Femur (tissue), 1 donor: ENCODE measurements around the gene RBBP5.
"Not testable (repeated sequence)": the region's sequence is repeated elsewhere in the genome, so short reads cannot be mapped to it uniquely, and the experiment has no call there.

Source experiments
- DNase-seq: peaks from one replicate; pipeline ENCODE4 v3.0.0-alpha.2; 2017

Gene RBBP5

GRCh38 chr1:205121660-205122488 is at the start of gene RBBP5:
Gene RBBP5, minus strand, starts transcription at chr1:205121978. Its CDS starts 105 bp downstream, at chr1:205121873.
- DNase-seq, result peak; percentile 97

- DNase-seq, result no peak
Measured at GRCh38 chr1:205171369-205171768, 49.6 kb upstream of the RBBP5 start.

- no peak for DNase-seq
Measured at GRCh38 chr1:205170532-205171269, 48.9 kb upstream of the RBBP5 start.

GRCh38 chr1:205169248-205169647 is 47.5 kb upstream of the RBBP5 start:
- no peak for DNase-seq

GRCh38 chr1:205168291-205168690 is 46.5 kb upstream of the RBBP5 start:
- DNase-seq, result no peak

- no peak for DNase-seq
Measured at GRCh38 chr1:205162301-205162700, 40.5 kb upstream of the RBBP5 start.

GRCh38 chr1:205161076-205161475 is 39.3 kb upstream of the RBBP5 start:
- DNase-seq, result no peak

GRCh38 chr1:205158048-205158616 is 36.4 kb upstream of the RBBP5 start:
- no peak for DNase-seq

- not testable (repeated sequence) for DNase-seq
Measured at GRCh38 chr1:205155665-205156377, 34.0 kb upstream of the RBBP5 start.

- DNase-seq, result no peak
Measured at GRCh38 chr1:205152505-205152904, 30.7 kb upstream of the RBBP5 start.

- no peak for DNase-seq
Measured at GRCh38 chr1:205150651-205151428, 29.1 kb upstream of the RBBP5 start.

GRCh38 chr1:205147191-205147835 is 25.5 kb upstream of the RBBP5 start:
- no peak for DNase-seq

GRCh38 chr1:205144751-205145150 is 23.0 kb upstream of the RBBP5 start:
- DNase-seq, result no peak

GRCh38 chr1:205144046-205144720 is 22.4 kb upstream of the RBBP5 start:
- no peak for DNase-seq

- no peak for DNase-seq
Measured at GRCh38 chr1:205142102-205142469, 20.3 kb upstream of the RBBP5 start.

- DNase-seq, result peak; percentile 83
Measured at GRCh38 chr1:205141236-205142101, 19.7 kb upstream of the RBBP5 start.

GRCh38 chr1:205140113-205140512 is 18.3 kb upstream of the RBBP5 start:
- DNase-seq, result no peak

- DNase-seq, result no peak
Measured at GRCh38 chr1:205137901-205138300, 16.1 kb upstream of the RBBP5 start.

GRCh38 chr1:205133287-205133686 is 11.5 kb upstream of the RBBP5 start:
- DNase-seq, result no peak

- no peak for DNase-seq
Measured at GRCh38 chr1:205129447-205130029, 7.8 kb upstream of the RBBP5 start.
